SU-DHL-6 (cell line): ENCODE results near the gene NEU3.

ENCODE experiments used
- H2AFZ ChIP-seq: fragments of 200-600 bp; sonication (generic); 2 replicates; pipeline ENCODE4 v1.6.1; 2014; ENCODE audit warnings: low read depth, mild to moderate bottlenecking, moderate library complexity, mixed read lengths, antibody characterized with exemption, low read length; ENCODE audit not compliant: severe bottlenecking
- H3F3A ChIP-seq: fragments of 200-600 bp; shearing (Covaris generic); 2 replicates; pipeline ENCODE4 v1.6.0; 2016; ENCODE audit warnings: antibody characterized with exemption, mild to moderate bottlenecking; ENCODE audit not compliant: insufficient read depth
- H3K27ac ChIP-seq: fragments of 200-600 bp; sonication (generic); 2 replicates; pipeline ENCODE4 v1.5.1; 2016; ENCODE audit warnings: low read depth, mild to moderate bottlenecking, low read length, moderate library complexity, mixed read lengths
- H3K27me3 ChIP-seq: fragments of 200-600 bp; sonication (generic), shearing (Covaris generic); 2 replicates; pipeline ENCODE4 v1.6.0; 2014; ENCODE audit warnings: mild to moderate bottlenecking, low read length
- H3K36me3 ChIP-seq: fragments of 200-600 bp; sonication (generic); 2 replicates; pipeline ENCODE4 v1.6.1; 2014; ENCODE audit warnings: mild to moderate bottlenecking, low read length, mixed read lengths
- H3K4me2 ChIP-seq: fragments of 300-600, 200-600 bp; shearing (Covaris generic), sonication (generic); 2 replicates; pipeline ENCODE4 v1.6.0; 2014; ENCODE audit warnings: low read length, low read depth, mild to moderate bottlenecking; ENCODE audit not compliant: poor library complexity, severe bottlenecking
- H3K4me3 ChIP-seq: fragments of 200-600 bp; sonication (generic); 2 replicates; pipeline ENCODE4 v1.5.1; 2014; ENCODE audit warnings: antibody characterized with exemption, low read length, mild to moderate bottlenecking, mixed read lengths; ENCODE audit not compliant: insufficient read depth, poor library complexity, severe bottlenecking
- H3K79me2 ChIP-seq: fragments of 200-600 bp; sonication (generic); 2 replicates; pipeline ENCODE4 v1.6.1; 2014; ENCODE audit warnings: mild to moderate bottlenecking, low read length, moderate library complexity; ENCODE audit not compliant: insufficient read depth
- H3K9ac ChIP-seq: fragments of 200-600 bp; sonication (generic); 2 replicates; pipeline ENCODE4 v1.7.0; 2014; ENCODE audit warnings: mild to moderate bottlenecking, low read length
- H3K9me2 ChIP-seq: fragments of 200-600 bp; sonication (generic); replicated peaks from 2 replicates; pipeline ENCODE4 v1.6.1; 2014; ENCODE audit warnings: low read length; ENCODE audit not compliant: insufficient read depth
- H3K9me3 ChIP-seq: fragments of 200-600 bp; sonication (generic); 2 replicates; pipeline ENCODE4 v1.6.1; 2014; ENCODE audit warnings: low read length, mixed read lengths; ENCODE audit not compliant: insufficient read depth
- H4K20me1 ChIP-seq: fragments of 200-600 bp; sonication (generic); 2 replicates; pipeline ENCODE4 v1.6.1; 2014; ENCODE audit warnings: low read depth, mild to moderate bottlenecking, antibody characterized with exemption, low read length, moderate library complexity, mixed read lengths
- CTCF ChIP-seq: fragments of 200-600 bp; sonication (generic); IDR thresholded peaks from one replicate; pipeline ENCODE4 v1.5.1; 2017; ENCODE audit warnings: antibody characterized with exemption, mild to moderate bottlenecking, low read length, moderate library complexity; ENCODE audit not compliant: insufficient read depth, poor library complexity, severe bottlenecking
- EZH2phosphoT487 ChIP-seq: fragments of 200-600 bp; sonication (generic), shearing (Covaris generic); conservative IDR thresholded peaks from 2 replicates; pipeline ENCODE4 v1.6.1; 2018; ENCODE audit warnings: mild to moderate bottlenecking, antibody characterized with exemption, low read length, moderate library complexity, mixed read lengths

The NEU3 gene

GRCh38 chr11:75028321-75028720, 39.6 kb downstream of the NEU3 start:
- H3K9ac ChIP-seq, result no peak overlapping the region
- H3K9me3 ChIP-seq, result no peaks in the 10 kb centered on the region
- no peaks in the 10 kb centered on the region for H3K79me2 ChIP-seq
- H3K4me3 ChIP-seq, result no peak overlapping the region
- no peak overlapping the region for H2AFZ ChIP-seq
- H4K20me1 ChIP-seq, result no peaks in the 10 kb centered on the region
- no peaks in the 10 kb centered on the region for H3F3A ChIP-seq
- TF ChIP-seq CTCF (no peak), EZH2phosphoT487 (no peak)
- no peak overlapping the region for H3K27ac ChIP-seq
- no peaks in the 10 kb centered on the region for H3K9me2 ChIP-seq
- H3K27me3 ChIP-seq, result no peaks in the 10 kb centered on the region
- no peaks in the 10 kb centered on the region for H3K36me3 ChIP-seq
- no peak overlapping the region for H3K4me2 ChIP-seq

- no peaks in the 10 kb centered on the region for H4K20me1 ChIP-seq
- no peak overlapping the region for H2AFZ ChIP-seq
- H3K27me3 ChIP-seq, result no peaks in the 10 kb centered on the region
- H3K79me2 ChIP-seq, result no peaks in the 10 kb centered on the region
- no peaks in the 10 kb centered on the region for H3K9me2 ChIP-seq
- no peak overlapping the region for H3K4me3 ChIP-seq
- H3K27ac ChIP-seq, result no peak overlapping the region
- TF ChIP-seq EZH2phosphoT487 (no peak), CTCF (no peak)
- no peaks in the 10 kb centered on the region for H3K36me3 ChIP-seq
- no peak overlapping the region for H3K9ac ChIP-seq
- H3K4me2 ChIP-seq, result no peak overlapping the region
- H3K9me3 ChIP-seq, result no peaks in the 10 kb centered on the region
- no peaks in the 10 kb centered on the region for H3F3A ChIP-seq
Observed at GRCh38 chr11:75028724-75029123, 40.0 kb downstream of the NEU3 start.

DNA sequence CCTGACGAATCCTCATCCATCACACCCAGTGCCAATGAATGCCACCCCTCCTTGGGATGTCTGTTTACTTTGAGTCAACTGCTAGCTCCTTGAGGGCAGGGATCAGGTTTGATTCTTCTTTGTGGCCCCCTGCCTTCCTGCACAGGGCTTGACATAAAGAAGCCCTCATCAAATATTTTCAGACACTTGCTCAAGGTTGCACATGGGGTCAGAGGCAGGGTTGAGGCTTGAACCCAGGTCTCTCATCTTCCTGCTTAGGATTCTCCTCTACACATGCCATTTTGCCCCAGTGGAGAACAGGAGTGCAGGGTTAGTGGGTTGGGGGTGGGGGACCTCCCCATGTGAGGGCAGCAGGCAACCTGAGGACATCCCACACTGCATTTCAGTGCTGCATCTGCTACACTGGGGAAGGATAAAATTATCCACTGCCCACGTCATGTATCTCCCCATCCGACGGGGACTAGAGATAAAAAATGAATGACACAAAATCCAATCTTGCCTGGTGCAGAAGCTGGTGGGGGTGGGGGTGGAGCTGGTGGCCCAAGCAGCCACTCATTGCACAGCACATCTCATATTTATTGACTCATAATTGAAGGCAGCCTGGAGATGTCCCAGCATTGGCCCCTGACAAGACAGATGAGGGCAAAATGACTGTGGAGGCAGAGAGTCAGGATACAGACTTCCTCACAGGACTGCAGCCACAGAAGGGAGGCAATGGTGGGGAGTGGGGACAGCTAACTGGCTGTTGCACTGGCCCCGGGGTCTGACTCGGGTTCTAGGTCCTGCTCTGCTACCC, 41.3 kb downstream of the NEU3 start:
- H2AFZ ChIP-seq, result no peak overlapping the region
- no peaks in the 10 kb centered on the region for H3K9me3 ChIP-seq
- no peak overlapping the region for H3K4me3 ChIP-seq
- H3K27ac ChIP-seq, result no peak overlapping the region
- H4K20me1 ChIP-seq, result no peaks in the 10 kb centered on the region
- H3K36me3 ChIP-seq, result no peaks in the 10 kb centered on the region
- no peak overlapping the region for H3K9ac ChIP-seq
- H3K79me2 ChIP-seq, result no peaks in the 10 kb centered on the region
- H3F3A ChIP-seq, result no peaks in the 10 kb centered on the region
- TF ChIP-seq CTCF (no peak), EZH2phosphoT487 (no peak)
- H3K4me2 ChIP-seq, result no peak overlapping the region
- no peaks in the 10 kb centered on the region for H3K9me2 ChIP-seq
- H3K27me3 ChIP-seq, result no peaks in the 10 kb centered on the region
